ENCODE measurements around the gene COMMD10.

DNA sequence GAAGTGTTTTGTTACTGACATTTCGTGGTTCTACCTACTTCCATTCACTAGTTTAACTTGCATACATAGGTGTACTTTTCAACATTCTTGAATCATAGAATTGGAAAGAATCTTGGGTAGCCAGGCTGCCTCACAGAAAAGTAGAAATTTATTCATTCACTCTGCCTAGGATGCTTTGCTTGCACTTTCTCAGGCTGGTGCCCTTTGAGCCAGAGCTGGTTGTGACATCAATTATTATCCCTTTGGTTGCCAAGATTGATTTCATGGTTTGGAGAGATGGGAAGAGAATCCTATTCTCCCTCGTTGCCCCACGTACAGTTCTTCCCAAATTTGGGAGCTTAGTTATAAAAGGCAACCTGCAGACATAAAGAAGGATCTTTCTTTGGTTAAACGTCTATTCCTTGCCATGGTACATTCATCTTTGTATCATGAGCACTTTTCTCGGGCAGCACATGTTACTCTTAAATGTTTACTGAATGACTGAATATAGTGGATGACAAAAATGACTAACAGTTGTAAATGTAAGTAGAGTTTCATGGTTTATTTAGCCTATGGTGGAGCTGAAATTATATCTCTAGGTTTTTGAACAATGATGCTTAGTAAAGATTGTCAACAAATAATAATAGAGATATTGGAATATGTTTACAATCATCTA, 195.5 kb downstream of the COMMD10 start:
- TF ChIP-seq, protein P1, sequence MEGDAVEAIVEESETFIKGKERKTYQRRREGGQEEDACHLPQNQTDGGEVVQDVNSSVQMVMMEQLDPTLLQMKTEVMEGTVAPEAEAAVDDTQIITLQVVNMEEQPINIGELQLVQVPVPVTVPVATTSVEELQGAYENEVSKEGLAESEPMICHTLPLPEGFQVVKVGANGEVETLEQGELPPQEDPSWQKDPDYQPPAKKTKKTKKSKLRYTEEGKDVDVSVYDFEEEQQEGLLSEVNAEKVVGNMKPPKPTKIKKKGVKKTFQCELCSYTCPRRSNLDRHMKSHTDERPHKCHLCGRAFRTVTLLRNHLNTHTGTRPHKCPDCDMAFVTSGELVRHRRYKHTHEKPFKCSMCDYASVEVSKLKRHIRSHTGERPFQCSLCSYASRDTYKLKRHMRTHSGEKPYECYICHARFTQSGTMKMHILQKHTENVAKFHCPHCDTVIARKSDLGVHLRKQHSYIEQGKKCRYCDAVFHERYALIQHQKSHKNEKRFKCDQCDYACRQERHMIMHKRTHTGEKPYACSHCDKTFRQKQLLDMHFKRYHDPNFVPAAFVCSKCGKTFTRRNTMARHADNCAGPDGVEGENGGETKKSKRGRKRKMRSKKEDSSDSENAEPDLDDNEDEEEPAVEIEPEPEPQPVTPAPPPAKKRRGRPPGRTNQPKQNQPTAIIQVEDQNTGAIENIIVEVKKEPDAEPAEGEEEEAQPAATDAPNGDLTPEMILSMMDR (IDR thresholded peaks at IDR 0.05; ENCODE audit: poor library complexity, severe bottlenecking): no peak
- TF ChIP-seq TAF1 (IDR thresholded peaks at IDR 0.05; ENCODE audit: low read depth) (no peak), EP300 (conservative IDR thresholded peaks at IDR 0.05; ENCODE audit: poor library complexity, severe bottlenecking) (no peak), REST (IDR thresholded peaks at IDR 0.05; ENCODE audit: borderline replicate concordance) (no peak)

Data from neural cell (in vitro differentiated cells).